Hepatocyte (in vitro differentiated cells): Measurements from ENCODE around the gene TMEM44.

Experiments used
- CTCF ChIP-seq: fragments of 200-600 bp; sonication (generic); IDR thresholded peaks from 2 replicates; pipeline ENCODE4 v1.5.1; 2016; ENCODE audit warnings: antibody characterized with exemption, mild to moderate bottlenecking; ENCODE audit not compliant: poor library complexity
- EZH2phosphoT487 ChIP-seq: fragments of 200-600 bp; sonication (generic); IDR thresholded peaks from one replicate; pipeline ENCODE4 v1.6.1; 2018; ENCODE audit warnings: antibody characterized with exemption, mild to moderate bottlenecking, low read depth, moderate library complexity; ENCODE audit not compliant: unreplicated experiment, severe bottlenecking

GRCh38 chr3:194607592-194608389, 25.4 kb downstream of the TMEM44 start:
- no peak for TF ChIP-seq CTCF
- TF ChIP-seq EZH2phosphoT487 = no peak
